BE2C (cell line): ENCODE measurements around the gene SMARCAL1.

Experiments
- DNase-seq: peaks from one replicate; pipeline ENCODE4 v3.0.0-alpha.2; 2020
- H3K27me3 ChIP-seq: fragments of 250-450 bp; sonication (Bioruptor Pico); 2 replicates; pipeline ENCODE4 v1.5.1; 2020; ENCODE audit warnings: mild to moderate bottlenecking
- H3K36me3 ChIP-seq: fragments of 250-450 bp; sonication (Bioruptor Pico); 2 replicates; pipeline ENCODE4 v1.5.1; 2020; ENCODE audit warnings: mild to moderate bottlenecking
- H3K4me1 ChIP-seq: fragments of 250-450 bp; sonication (Bioruptor Pico); 2 replicates; pipeline ENCODE4 v1.5.1; 2020
- H3K4me3 ChIP-seq: 2 replicates; pipeline ENCODE4 v1.5.1; 2011; ENCODE audit warnings: low read depth, low read length
- H3K9me3 ChIP-seq: fragments of 250-450 bp; sonication (Bioruptor Pico); 2 replicates; pipeline ENCODE4 v1.5.1; 2020
- CTCF ChIP-seq: IDR thresholded peaks from 2 replicates; pipeline ENCODE4 v1.5.1; 2012; ENCODE audit warnings: mild to moderate bottlenecking, low read depth, low read length

Gene SMARCAL1

DNA sequence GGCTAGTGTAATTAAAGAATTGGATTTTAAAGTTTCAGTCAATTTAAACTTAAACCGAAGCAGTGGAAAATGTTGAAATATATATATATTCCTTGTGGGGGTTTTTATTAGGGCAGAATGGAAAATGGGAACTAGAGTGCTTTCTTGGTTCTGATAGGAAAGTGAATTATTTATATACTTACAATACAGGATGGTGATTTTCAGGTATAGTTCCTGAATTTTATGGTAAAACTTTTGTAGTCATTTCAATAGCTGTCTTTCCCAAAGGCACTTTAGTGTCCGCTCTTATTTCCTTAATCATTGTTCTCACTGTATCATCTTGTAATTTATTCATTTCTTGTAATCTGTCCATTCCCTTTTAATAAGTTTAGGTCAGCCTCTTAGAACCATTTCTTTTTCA is 88.3 kb downstream of the SMARCAL1 start:
- peaks cover 65% of the 10 kb centered on the region for H3K36me3 ChIP-seq
- no peak for TF ChIP-seq CTCF
- no peaks in the 10 kb centered on the region for H3K9me3 ChIP-seq
- no peaks in the 10 kb centered on the region for H3K4me1 ChIP-seq
- H3K4me3 ChIP-seq = peak overlapping the region; percentile 99
- DNase-seq = no peak
- H3K27me3 ChIP-seq = no peaks in the 10 kb centered on the region

DNA sequence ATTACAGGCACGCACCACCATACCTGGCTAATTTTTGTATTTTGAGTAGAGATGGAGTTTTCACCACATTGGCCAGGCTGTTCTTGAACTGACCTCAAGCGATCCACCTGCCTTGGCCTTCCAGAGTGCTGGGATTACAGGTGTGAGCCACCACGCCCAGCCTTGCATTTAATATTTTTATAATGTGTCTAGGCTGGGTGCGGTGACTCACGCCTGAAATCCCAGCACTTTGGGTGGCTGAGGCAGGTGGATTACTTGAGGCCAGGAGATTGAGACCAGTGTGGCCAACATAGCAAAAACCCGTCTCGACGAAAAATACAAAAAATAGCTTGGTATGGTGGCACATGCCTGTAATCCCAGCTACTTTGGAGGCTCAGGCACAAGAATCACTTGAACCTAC is 89.6 kb downstream of the SMARCAL1 start:
- Histone ChIP-seq H3K27me3 (no peaks in the 10 kb centered on the region), H3K36me3 (peaks cover 76% of the 10 kb centered on the region), H3K9me3 (no peaks in the 10 kb centered on the region), H3K4me3 (no peak overlapping the region), H3K4me1 (no peaks in the 10 kb centered on the region)
- DNase-seq = no peak
- TF ChIP-seq CTCF = no peak

GRCh38 chr2:216502381-216503158 is 90.3 kb downstream of the SMARCAL1 start:
- no peaks in the 10 kb centered on the region for H3K9me3 ChIP-seq
- no peak for TF ChIP-seq CTCF
- no peaks in the 10 kb centered on the region for H3K27me3 ChIP-seq
- no peak overlapping the region for H3K4me3 ChIP-seq
- H3K36me3 ChIP-seq = peaks cover 83% of the 10 kb centered on the region
- no peak for DNase-seq
- no peaks in the 10 kb centered on the region for H3K4me1 ChIP-seq

DNA sequence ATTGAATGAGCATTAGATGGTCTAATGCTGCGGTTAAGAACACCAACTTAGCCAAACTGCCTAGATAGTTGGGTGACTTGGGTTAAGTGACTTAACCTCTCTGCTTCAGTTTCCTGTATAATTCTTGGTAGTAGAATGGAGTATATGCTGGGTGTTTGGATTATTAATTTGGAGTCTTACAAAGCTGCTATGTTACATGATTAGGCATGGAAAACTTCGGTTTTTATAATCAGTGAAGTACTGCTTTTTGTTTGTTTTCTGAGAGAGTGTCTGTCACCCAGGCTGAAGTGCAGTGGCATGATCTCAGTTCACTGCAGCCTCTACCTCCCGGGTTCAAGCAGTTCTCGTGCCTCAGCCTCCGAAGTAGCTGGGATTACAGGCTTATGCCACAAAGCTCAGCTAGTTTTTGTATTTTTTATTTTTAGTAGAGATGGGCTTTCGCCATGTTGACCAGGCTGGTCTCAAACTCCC is 90.9 kb downstream of the SMARCAL1 start:
- Histone ChIP-seq H3K4me3 (no peak overlapping the region), H3K36me3 (peaks cover 83% of the 10 kb centered on the region), H3K27me3 (no peaks in the 10 kb centered on the region), H3K4me1 (no peaks in the 10 kb centered on the region), H3K9me3 (no peaks in the 10 kb centered on the region)
- DNase-seq = no peak
- no peak for TF ChIP-seq CTCF

DNA sequence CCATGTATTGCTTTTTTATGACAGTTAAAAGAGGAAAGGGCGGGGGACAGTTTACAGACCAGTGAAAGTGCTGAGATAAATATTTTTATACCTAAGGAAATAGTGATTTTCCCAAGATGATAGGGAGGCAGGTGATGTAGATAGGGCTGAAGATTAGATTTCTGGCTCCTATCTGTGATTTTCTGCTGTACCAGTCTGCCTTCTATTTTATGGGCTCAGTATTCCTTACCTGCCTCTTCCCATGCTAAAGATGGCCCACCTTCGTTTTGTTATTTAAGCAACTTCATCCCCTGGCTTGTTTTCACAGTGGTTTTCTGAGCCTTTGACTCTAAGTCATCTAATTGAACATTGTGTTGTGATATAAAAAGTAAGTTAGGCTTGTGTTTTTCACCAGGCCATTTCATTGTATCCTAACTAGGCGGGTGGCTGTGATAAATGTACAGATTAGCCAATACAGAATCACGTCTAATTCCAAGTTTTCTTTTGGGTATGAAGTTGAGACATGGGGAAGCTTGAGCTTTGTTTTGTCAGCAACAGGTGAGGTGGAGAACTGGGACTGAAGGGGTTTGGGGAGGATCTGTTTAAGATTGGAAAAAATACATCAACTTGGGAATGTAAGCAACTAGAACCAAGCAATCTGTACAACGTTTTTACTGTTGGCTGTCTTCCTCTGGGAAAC is 91.6 kb downstream of the SMARCAL1 start:
- Histone ChIP-seq H3K4me3 (no peak overlapping the region), H3K4me1 (no peaks in the 10 kb centered on the region), H3K36me3 (peaks cover 83% of the 10 kb centered on the region), H3K27me3 (no peaks in the 10 kb centered on the region), H3K9me3 (no peaks in the 10 kb centered on the region)
- no peak for DNase-seq
- no peak for TF ChIP-seq CTCF

- peaks cover 80% of the 10 kb centered on the region for H3K36me3 ChIP-seq
- no peak for TF ChIP-seq CTCF
- H3K27me3 ChIP-seq = no peaks in the 10 kb centered on the region
- DNase-seq = no peak
- H3K9me3 ChIP-seq = no peaks in the 10 kb centered on the region
- H3K4me3 ChIP-seq = no peak overlapping the region
- no peaks in the 10 kb centered on the region for H3K4me1 ChIP-seq
Observed at GRCh38 chr2:216504376-216504762, 92.1 kb downstream of the SMARCAL1 start.
